Measurements from ENCODE around the gene CTBP1.

The CTBP1 gene

DNA sequence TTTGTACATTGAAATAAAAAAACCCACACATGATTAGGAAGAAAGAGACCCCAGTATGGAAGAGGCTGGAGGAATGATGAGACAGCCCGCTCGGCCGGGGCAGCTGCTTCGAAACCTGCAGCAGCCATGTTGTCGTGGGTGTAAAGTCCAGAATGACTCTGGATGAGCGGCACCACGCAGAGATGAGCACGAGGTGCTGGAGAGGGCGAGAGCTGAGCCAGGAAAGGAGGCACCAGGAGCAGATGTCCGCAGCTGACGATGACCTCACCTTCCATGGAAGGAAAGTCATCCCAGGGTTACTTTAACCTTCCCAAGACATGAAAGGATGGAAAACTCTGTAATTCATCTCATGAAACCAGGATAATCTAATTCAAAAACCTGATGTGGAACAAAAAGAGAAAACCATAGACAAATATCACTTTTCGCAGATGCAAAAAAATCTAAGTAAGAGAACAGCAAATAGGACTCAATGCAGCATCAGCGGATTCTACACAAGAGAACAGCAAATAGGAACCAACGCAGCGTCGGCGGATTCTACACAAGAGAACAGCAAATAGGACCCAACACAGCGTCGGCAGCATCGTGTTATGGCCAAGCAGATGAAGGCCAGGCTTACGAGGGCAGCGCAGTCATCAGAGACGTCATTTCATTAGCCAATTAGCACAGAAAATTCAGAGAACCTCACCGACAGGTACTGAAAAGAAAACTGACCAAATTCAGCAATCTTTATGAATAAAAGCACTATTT, 50.7 kb downstream of the CTBP1 start:
- TF ChIP-seq, protein P1, sequence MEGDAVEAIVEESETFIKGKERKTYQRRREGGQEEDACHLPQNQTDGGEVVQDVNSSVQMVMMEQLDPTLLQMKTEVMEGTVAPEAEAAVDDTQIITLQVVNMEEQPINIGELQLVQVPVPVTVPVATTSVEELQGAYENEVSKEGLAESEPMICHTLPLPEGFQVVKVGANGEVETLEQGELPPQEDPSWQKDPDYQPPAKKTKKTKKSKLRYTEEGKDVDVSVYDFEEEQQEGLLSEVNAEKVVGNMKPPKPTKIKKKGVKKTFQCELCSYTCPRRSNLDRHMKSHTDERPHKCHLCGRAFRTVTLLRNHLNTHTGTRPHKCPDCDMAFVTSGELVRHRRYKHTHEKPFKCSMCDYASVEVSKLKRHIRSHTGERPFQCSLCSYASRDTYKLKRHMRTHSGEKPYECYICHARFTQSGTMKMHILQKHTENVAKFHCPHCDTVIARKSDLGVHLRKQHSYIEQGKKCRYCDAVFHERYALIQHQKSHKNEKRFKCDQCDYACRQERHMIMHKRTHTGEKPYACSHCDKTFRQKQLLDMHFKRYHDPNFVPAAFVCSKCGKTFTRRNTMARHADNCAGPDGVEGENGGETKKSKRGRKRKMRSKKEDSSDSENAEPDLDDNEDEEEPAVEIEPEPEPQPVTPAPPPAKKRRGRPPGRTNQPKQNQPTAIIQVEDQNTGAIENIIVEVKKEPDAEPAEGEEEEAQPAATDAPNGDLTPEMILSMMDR (IDR thresholded peaks at IDR 0.05; ENCODE audit: low read depth, low read length, missing control alignments), result no peak
- DNase-seq (ENCODE audit: low read depth), result no peak
- H3K4me3 ChIP-seq (ENCODE audit: low read depth, low read length), result no peak overlapping the region

DNA sequence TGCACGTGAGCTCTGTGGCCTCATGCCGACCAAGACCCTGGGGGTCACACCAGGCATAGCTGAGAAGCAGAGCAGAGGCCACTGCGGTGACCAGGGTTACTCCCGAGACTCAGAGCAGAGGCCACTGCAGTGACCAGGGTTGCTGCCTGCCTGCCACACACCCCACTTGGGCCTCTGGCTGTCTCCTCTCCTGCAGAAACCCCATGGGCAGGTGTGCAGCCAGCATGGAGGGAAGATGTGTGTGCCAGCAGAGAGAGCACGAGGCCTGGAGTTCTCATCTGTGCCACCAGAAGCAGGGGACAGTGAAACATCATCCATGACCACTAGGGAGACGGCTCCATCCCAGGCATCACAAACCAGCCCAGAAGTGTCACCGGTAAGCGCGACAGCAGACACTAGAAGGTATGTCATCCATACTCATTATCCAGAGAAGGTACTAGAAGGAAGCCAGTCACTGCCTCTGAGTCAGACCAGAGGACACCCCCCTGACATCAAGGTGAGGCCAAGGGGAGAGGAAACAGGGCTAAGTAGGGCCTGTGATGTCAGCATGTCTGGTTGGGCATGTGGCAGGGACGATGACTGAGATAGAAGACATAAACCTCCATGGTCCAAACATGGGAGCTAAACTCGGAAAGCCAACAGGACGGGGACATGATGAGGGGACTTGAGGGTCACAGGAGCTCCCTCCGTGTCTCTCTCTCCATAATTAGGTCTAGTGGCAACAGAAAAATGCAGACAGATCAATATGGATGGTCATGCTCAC, 52.3 kb downstream of the CTBP1 start:
- no peak for DNase-seq (ENCODE audit: low read depth)
- TF ChIP-seq, protein P1 (IDR thresholded peaks at IDR 0.05; ENCODE audit: low read depth, low read length, missing control alignments), result no peak
- H3K4me3 ChIP-seq (ENCODE audit: low read depth, low read length), result no peak overlapping the region

DNA sequence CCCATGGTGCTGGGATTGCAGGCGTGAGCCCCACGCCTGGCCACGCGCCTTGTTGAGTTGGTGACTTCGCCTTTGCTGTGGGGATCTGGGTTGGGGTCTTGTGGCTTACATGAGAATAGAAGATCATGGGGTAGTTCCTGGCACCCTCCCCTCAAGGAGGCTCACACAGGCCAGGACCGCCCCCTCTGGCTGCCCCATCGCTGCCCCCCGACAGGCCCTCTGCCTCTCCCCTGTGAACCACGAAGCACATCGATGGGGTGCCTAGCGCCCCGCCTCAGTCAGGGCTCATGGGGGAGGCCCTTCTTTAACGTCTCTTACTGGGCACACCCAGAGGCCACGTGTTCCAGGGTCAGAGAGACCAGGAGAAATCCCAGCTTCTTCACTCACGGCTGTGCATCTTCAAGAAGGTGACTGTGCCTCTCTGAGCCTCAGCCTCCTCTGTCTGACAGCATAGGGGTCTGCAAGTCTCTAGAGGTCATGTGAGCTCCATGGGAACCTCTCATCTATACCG, 53.0 kb downstream of the CTBP1 start:
- DNase-seq (ENCODE audit: low read depth), result no peak
- TF ChIP-seq, protein P1 (IDR thresholded peaks at IDR 0.05; ENCODE audit: low read depth, low read length, missing control alignments), result no peak
- H3K4me3 ChIP-seq (ENCODE audit: low read depth, low read length), result no peak overlapping the region

DNA sequence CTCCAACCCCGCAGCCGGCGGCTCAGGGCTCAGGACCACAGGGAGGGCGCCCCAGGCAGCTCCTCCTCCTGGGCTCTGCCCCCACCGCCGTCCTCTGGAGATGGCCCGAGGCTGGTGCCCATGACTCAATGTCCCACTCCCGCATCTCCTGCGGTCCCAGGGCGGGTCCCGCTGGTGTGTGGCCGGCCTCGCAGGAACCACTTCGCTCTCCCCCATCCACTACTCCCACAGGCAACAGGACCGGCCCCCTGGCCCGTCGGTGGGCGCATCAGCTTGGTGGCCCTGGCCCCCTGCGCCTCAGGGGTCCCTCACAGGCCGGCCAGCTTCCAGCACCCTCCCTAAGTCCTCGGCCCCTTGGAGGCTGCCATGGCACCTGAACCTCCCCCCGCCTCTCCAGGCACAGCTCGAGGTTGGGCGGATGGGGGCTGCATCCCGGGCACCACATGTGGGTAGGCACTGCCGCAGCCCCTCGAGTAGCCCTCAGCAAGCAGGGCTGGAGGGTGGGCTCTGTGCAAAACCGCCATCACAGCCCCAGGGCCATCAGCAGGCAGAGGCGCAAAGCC, 53.7 kb downstream of the CTBP1 start:
- no peak overlapping the region for H3K4me3 ChIP-seq (ENCODE audit: low read depth, low read length)
- TF ChIP-seq, protein P1 (IDR thresholded peaks at IDR 0.05; ENCODE audit: low read depth, low read length, missing control alignments), result no peak
- no peak for DNase-seq (ENCODE audit: low read depth)

DNA sequence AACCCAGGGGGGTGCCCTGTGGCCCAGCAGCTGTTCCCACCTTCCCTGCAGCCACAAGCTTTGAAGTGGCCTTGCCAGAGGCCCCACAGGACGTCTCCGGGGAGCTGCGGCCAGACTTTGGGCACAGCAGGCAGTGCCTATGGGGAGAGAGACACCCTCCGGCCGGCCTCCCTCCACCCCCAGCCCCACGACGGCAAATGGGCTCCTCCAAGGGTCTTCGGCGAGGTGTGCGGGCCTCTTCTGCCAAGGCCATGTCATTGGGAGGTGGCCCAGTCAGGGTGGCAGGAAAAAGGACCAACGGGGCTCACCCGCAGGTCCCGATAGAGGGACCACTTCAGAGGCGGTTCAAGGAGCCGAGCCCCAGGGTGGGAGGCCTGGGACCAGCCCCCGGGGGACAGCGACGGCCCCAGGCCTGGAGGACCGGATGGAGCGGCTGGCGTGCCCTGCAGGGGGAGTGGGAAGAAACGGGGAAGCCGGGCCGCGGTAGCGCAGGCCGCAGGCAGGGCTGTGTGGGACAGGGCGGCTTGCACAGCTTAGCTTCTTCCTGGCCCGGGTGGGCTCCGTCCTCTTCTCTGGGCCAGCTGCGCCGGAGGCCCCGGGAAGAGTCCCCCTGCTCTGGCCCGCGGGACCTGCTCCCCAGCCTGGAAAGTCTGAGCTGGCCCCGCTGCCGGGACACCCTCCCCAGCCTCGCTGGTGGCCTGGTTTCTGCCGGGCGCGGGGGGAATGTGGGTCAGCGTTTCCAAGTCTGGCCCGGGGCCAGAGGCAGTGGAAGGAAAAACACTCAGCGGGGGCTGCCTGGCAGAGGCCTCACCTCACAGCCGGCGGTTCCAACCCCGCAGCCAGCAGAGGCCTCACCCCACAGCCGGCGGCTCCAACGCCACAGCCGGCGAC, 54.7 kb downstream of the CTBP1 start:
- TF ChIP-seq, protein P1 (IDR thresholded peaks at IDR 0.05; ENCODE audit: low read depth, low read length, missing control alignments), result no peak
- DNase-seq (ENCODE audit: low read depth), result no peak
- H3K4me3 ChIP-seq (ENCODE audit: low read depth, low read length), result no peak overlapping the region

DNA sequence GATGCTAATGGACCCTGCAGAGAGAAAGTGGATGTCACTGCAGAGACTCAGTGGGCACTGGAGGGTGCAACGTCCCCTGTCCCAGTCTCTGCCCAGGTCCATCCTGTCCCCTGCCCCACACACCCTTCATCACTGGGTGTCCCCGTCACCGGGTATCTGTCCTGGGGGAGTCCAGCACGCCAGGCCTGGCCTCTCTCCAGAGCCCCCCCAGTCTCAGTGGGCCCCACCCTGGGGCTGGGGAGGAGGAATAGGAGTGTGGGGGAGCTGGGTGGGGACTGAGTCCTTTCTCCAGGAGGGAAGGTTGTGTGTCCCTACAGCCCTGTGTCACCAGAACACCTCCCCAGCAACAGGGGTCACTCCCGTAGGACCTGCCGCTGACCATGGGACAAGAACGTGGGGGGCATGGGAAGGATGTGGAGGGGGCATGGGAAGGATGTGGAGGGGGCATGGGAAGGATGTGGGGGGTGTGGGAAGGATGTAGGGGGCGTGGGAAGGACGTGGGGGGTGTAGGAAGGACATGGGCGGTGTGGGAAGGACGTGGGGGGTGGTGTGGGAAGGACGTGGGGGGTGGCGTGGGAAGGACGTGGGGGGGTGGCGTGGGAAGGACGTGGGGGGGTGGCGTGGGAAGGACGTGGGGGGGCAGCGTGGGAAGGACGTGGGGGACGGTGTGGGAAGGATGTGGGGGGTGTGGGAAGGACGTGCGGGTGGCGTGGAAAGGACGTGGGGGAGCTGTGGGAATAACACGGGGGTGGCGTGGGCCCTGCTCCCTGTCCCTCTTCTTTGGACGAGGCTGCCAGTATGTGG, 55.5 kb downstream of the CTBP1 start:
- no peak overlapping the region for H3K4me3 ChIP-seq (ENCODE audit: low read depth, low read length)
- DNase-seq (ENCODE audit: low read depth), result no peak
- TF ChIP-seq, protein P1 (IDR thresholded peaks at IDR 0.05; ENCODE audit: low read depth, low read length, missing control alignments), result no peak
